Colon (tissue), 2 donors: ENCODE results near the gene RFC3.
"Not testable (repeated sequence)": the region's sequence is repeated elsewhere in the genome, so short reads cannot be mapped to it uniquely, and the experiment has no call there.

Source experiments
- FAIRE-seq: peaks from 2 replicates; lab custom pipeline; 2012; peaks lifted over from hg19 to GRCh38; lab: Jason Lieb, UNC
- donor health status: control.
- donor health status: control.

The RFC3 gene, protein sequence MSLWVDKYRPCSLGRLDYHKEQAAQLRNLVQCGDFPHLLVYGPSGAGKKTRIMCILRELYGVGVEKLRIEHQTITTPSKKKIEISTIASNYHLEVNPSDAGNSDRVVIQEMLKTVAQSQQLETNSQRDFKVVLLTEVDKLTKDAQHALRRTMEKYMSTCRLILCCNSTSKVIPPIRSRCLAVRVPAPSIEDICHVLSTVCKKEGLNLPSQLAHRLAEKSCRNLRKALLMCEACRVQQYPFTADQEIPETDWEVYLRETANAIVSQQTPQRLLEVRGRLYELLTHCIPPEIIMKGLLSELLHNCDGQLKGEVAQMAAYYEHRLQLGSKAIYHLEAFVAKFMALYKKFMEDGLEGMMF

GRCh38 chr13:33817901-33818706, at the start of gene RFC3:
Gene RFC3, plus strand, starts transcription at chr13:33818149. Its CDS starts 30 bp downstream, at chr13:33818179.
- peak; percentile 78 for FAIRE-seq

GRCh38 chr13:33771296-33771695, 46.7 kb upstream of the RFC3 start:
- FAIRE-seq = no peak

GRCh38 chr13:33773790-33774462, 44.0 kb upstream of the RFC3 start:
- FAIRE-seq = no peak

GRCh38 chr13:33775339-33776108, 42.4 kb upstream of the RFC3 start:
- no peak for FAIRE-seq

DNA sequence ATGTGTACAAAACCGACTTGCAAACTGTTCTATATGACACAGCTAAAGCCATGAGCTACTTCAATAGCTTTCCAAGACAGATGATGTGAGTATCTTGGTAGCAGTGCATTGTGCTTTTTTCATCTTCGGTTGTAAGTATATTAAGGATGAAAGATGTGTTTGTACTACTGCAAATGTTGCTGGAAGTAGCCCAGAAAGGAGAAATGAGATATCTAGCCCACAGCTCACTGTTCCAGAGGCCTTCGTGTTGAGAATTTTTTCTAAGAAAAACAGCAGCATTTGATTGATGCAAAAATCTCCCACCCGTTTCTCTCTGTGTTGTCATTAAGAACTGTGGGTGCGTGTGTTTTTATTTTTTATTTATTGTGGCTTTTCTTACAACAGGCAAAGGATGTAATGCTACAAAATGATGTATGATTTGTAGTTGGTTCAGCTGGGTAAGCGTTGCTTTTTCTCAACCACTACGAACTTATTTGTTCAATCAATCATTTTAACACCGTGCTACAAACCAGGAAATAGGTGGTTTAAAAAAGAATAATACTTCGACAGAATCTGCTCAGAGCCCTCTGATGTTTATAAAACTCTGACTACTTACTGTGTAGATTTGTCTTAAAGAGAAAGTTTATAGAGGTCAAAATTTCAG, 41.6 kb upstream of the RFC3 start:
- FAIRE-seq = no peak

GRCh38 chr13:33782631-33783030, 35.3 kb upstream of the RFC3 start:
- no peak for FAIRE-seq

DNA sequence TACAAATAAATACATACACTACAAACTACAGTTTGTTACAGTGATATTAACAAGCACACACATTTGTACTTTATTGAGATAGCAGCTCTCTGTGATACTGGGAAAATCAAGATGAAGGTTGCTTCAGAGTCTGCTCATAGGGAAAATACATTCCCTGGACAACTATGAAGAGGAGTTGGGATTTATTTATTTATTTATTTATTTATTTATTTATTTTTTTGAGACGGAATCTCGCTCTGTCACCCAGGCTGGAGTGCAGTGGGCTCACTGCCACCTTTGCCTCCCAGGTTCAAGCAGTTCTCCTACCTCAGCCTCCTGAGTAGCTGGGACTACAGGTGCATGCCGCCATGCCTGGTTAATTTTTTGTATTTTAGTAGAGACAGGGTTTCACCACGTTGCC, 34.7 kb upstream of the RFC3 start:
- FAIRE-seq = not testable (repeated sequence)

DNA sequence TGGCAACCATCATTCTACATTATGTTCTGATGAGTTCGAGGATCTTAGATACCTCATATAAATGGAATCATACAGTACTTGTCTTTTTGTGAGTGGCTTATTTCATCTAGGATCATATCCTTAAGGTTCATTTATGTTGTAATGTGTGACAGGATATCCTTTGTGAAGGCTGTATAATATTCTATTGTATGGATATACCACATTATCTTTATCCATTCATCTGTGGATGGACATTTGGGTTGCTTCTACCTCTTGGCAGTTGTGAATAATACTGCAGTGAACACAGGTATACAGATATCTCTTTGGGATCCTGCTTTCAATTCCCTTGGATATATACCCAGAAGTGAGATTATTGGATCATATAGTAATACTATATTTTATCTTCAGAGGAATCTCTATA, 33.2 kb upstream of the RFC3 start:
- no peak for FAIRE-seq

GRCh38 chr13:33785384-33785783, 32.6 kb upstream of the RFC3 start:
- no peak for FAIRE-seq

DNA sequence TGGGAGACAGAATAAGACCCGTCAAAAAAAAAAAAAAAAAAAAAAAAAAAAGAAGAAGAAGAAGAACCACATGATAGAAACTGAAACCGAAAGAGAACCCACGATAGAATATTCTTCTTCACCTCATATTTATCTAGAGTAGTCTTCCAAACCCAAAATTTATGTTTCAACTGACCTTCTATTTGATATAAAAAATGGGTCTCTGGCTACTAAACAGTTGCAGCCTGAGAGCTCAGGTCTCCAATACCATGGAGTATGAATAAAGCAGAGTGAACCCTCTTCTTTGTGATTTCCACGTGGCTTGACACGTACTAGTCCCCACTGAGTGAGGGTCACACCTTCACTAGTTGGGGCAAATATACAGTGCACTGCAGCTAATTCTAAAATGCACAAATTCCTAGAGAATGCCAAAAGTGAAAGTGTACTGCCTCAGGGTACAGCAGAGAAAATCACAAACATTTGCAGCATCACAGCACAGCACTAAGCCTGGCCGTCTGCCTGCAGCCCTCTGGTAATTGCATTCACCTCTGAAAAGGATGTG, 30.8 kb upstream of the RFC3 start:
- no peak for FAIRE-seq

GRCh38 chr13:33789066-33789606, 28.8 kb upstream of the RFC3 start:
- FAIRE-seq = no peak

DNA sequence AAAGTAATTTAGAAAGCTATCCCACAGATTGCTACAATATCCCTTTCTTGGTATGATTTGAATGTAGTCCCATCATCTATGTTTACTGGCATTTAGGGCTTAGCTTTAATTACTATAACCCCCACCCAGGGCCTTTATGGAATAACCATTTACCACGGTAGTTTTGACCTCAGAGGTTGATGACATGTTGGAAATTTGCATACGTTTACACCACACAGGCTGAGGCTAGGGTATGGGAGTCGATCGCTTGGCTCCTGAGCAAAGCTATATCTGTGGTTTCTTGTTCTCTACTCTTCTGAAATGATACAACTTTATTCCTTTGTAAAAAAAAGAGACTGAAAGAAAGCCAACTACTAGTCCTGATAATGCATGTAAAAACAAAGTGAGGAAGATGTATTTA, 28.2 kb upstream of the RFC3 start:
- no peak for FAIRE-seq

- no peak for FAIRE-seq
Measured at GRCh38 chr13:33793726-33794125, 24.2 kb upstream of the RFC3 start.

DNA sequence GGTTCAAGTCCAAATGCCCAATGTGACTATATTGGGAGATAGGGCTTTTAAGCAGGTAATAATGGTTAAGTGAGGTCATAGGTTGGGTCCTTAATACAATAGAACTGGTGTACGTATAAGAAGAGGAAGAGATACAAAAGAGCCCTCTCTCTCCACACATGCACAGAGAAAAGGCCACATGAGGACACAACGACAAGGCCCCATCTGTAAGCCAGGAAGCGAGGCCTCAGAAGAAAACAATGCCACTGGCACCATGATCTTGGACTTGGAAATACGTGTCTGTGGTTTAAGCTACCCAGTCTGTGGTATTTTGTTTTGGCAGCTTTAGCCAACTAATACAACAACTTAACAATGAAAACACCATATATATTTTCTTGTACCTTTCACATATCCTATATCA, 23.4 kb upstream of the RFC3 start:
- no peak for FAIRE-seq

- FAIRE-seq = no peak
Measured at GRCh38 chr13:33796095-33796494, 21.9 kb upstream of the RFC3 start.

DNA sequence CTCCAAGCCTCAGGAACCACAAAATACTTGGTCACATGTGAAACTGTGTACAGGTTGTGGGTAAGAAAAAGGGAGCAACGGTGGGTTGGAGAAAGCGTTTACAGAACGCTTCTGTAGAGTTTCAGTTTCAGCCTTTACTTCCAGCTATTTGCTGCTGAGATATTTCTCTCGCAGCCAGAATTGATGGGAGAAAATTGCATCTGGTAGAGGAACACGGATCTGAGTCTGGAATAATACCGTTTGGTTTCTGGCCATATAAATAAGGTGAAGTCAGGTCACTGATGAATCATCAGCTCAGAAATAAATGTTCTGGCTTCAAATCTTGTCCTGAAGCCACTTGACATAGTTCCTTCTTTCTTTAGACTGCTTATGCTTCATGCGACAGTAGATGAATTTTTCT, 20.3 kb upstream of the RFC3 start:
- no peak for FAIRE-seq

DNA sequence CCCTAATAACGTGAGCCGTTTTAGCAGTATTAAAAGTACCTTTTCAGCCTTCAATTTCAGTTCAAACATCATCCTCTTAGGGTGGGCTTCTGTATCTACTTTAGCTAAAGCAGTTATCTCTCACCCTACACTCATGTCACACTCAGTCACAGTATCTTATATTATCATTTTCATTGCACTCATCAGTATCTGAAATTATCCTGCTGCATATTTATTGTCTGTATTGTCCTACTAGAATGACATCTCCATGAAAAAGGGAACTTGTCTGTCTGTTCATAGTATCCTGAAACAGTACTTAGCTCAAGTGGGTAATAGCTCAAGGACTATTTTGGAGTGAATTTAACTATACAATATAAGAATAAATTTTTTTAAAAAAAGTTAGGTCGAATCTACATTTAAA, 19.9 kb upstream of the RFC3 start:
- FAIRE-seq = no peak

- FAIRE-seq = no peak
Measured at GRCh38 chr13:33799950-33800592, 17.9 kb upstream of the RFC3 start.

DNA sequence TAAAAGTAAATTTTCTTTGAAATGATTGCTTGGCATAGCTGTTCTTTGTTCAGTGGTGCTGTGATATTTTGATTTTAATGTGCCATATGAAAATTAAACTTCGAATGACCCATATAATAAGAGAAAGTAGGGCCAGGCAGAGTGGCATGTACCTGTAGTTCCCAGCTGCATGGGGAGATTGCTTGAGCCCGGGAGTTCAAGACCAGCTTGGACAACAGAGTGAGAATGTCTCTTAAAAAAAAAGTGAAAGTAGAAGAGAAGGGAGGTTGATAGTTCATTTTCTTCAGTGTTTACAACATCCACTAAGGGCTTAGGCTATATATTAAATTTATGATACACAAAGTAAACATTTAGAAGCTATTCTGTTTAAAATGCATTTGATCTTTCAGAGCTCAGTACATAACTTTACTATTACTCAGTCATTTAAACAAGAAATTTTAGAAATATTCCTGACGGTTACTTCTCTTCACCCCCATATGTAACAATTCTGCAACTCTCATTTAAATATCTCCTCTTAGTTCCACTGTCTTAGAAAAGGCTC, 17.2 kb upstream of the RFC3 start:
- no peak for FAIRE-seq
